Measurements from ENCODE around the gene GSTCD. TPM values are rescaled to one million over a fixed set of nuclear protein-coding genes. Genes with fewer than 3 reads are reported as not detected.

GSTCD gene
- total RNA-seq, 3 donors from 2014 or later (not counting 1 experiment from before 2014, with no cell fraction given), result 5.6 to 7.7 (median 6.2) TPM

GRCh38 chr4:105780176-105780575, 71.6 kb downstream of the GSTCD start:
- Mint-ChIP-seq H3K4me1 (no peaks in the 10 kb centered on the region), H3K36me3 (no peaks in the 10 kb centered on the region), H3K27ac (no peak overlapping the region), H3K27me3 (ENCODE audit: low read depth in 2 of 2) (no peaks in the 10 kb centered on the region), H3K9me3 (no peaks in the 10 kb centered on the region), H3K4me3 (no peak overlapping the region)
- WGBS (ENCODE audit: insufficient coverage), result 100% methylated on average over 2 of the region's 2 CpGs
- no peak for TF ChIP-seq CTCF (IDR thresholded peaks at IDR 0.05)
- Histone ChIP-seq H3K36me3 (ENCODE audit: control insufficient read depth, insufficient read depth, low read length) (no peaks in the 10 kb centered on the region), H3K27me3 (ENCODE audit: control insufficient read depth, insufficient read depth, low read length) (no peaks in the 10 kb centered on the region), H3K27ac (ENCODE audit: low read length) (no peak overlapping the region), H3K4me3 (ENCODE audit: low read length) (no peak overlapping the region), H3K4me1 (ENCODE audit: control insufficient read depth, insufficient read depth, low read length) (no peaks in the 10 kb centered on the region), H3K9me3 (ENCODE audit: control insufficient read depth, insufficient read depth, low read length) (no peaks in the 10 kb centered on the region)
- intact Hi-C loops (cut with micrococcal nuclease), result no loop called here
- DNase-seq, result no peak
- ATAC-seq, result no peak

- Mint-ChIP-seq H3K9me3 (no peaks in the 10 kb centered on the region), H3K27ac (no peak overlapping the region), H3K4me1 (no peaks in the 10 kb centered on the region), H3K27me3 (ENCODE audit: low read depth in 2 of 2) (no peaks in the 10 kb centered on the region), H3K36me3 (no peaks in the 10 kb centered on the region), H3K4me3 (no peak overlapping the region)
- Histone ChIP-seq H3K36me3 (ENCODE audit: control insufficient read depth, insufficient read depth, low read length) (no peaks in the 10 kb centered on the region), H3K4me3 (ENCODE audit: low read length) (no peak overlapping the region), H3K27me3 (ENCODE audit: control insufficient read depth, insufficient read depth, low read length) (no peaks in the 10 kb centered on the region), H3K27ac (ENCODE audit: low read length) (no peak overlapping the region), H3K4me1 (ENCODE audit: control insufficient read depth, insufficient read depth, low read length) (no peaks in the 10 kb centered on the region), H3K9me3 (ENCODE audit: control insufficient read depth, insufficient read depth, low read length) (no peaks in the 10 kb centered on the region)
- ATAC-seq, result no peak
- no peak for TF ChIP-seq CTCF (IDR thresholded peaks at IDR 0.05)
- 95% methylated on average over 2 of the region's 2 CpGs for WGBS (ENCODE audit: insufficient coverage)
- no peak for DNase-seq
- intact Hi-C loops (cut with micrococcal nuclease), result no loop called here
Measured at GRCh38 chr4:105784761-105785160, 76.2 kb downstream of the GSTCD start.

GRCh38 chr4:105785792-105786191, 77.2 kb downstream of the GSTCD start:
- Histone ChIP-seq H3K4me1 (ENCODE audit: control insufficient read depth, insufficient read depth, low read length) (no peaks in the 10 kb centered on the region), H3K36me3 (ENCODE audit: control insufficient read depth, insufficient read depth, low read length) (no peaks in the 10 kb centered on the region), H3K4me3 (ENCODE audit: low read length) (no peak overlapping the region), H3K27me3 (ENCODE audit: control insufficient read depth, insufficient read depth, low read length) (no peaks in the 10 kb centered on the region), H3K27ac (ENCODE audit: low read length) (no peak overlapping the region), H3K9me3 (ENCODE audit: control insufficient read depth, insufficient read depth, low read length) (no peaks in the 10 kb centered on the region)
- Mint-ChIP-seq H3K9me3 (no peaks in the 10 kb centered on the region), H3K4me3 (no peak overlapping the region), H3K27me3 (ENCODE audit: low read depth in 2 of 2) (no peaks in the 10 kb centered on the region), H3K36me3 (no peaks in the 10 kb centered on the region), H3K27ac (no peak overlapping the region), H3K4me1 (no peaks in the 10 kb centered on the region)
- no peak for TF ChIP-seq CTCF (IDR thresholded peaks at IDR 0.05)
- ATAC-seq (no peak), DNase-seq (no peak)
- intact Hi-C loops (cut with micrococcal nuclease), result no loop called here

- no peak for TF ChIP-seq CTCF (IDR thresholded peaks at IDR 0.05)
- Histone ChIP-seq H3K9me3 (ENCODE audit: control insufficient read depth, insufficient read depth, low read length) (no peaks in the 10 kb centered on the region), H3K36me3 (ENCODE audit: control insufficient read depth, insufficient read depth, low read length) (no peaks in the 10 kb centered on the region), H3K4me1 (ENCODE audit: control insufficient read depth, insufficient read depth, low read length) (no peaks in the 10 kb centered on the region), H3K27me3 (ENCODE audit: control insufficient read depth, insufficient read depth, low read length) (no peaks in the 10 kb centered on the region), H3K4me3 (ENCODE audit: low read length) (no peak overlapping the region), H3K27ac (ENCODE audit: low read length) (no peak overlapping the region)
- H3K27ac Mint-ChIP-seq, result no peak overlapping the region
- H3K9me3 Mint-ChIP-seq, result no peaks in the 10 kb centered on the region
- no peak overlapping the region for H3K4me3 Mint-ChIP-seq
- H3K36me3 Mint-ChIP-seq, result no peaks in the 10 kb centered on the region
- ATAC-seq (no peak), DNase-seq (no peak)
- H3K4me1 Mint-ChIP-seq, result no peaks in the 10 kb centered on the region
- WGBS (ENCODE audit: insufficient coverage), result 100% methylated on average over 1 of the region's 3 CpGs
- H3K27me3 Mint-ChIP-seq (ENCODE audit: low read depth in 2 of 2), result no peaks in the 10 kb centered on the region
- intact Hi-C loops (cut with micrococcal nuclease), result no loop called here
Measured at GRCh38 chr4:105786748-105787147, 78.2 kb downstream of the GSTCD start.

All from natural killer cell (primary cell).